KMS-11 (cell line): Measurements from ENCODE around the gene PTPN7.
"Not testable (repeated sequence)": the region's sequence is repeated elsewhere in the genome, so short reads cannot be mapped to it uniquely, and the experiment has no call there.

ENCODE experiments used
- H2AFZ ChIP-seq: fragments of 200-600 bp; sonication (generic); 2 replicates; pipeline ENCODE4 v1.6.1; 2016; ENCODE audit warnings: antibody characterized with exemption, mixed run types, low read depth
- H3K27ac ChIP-seq: fragments of 200-600 bp; sonication (generic); 2 replicates; pipeline ENCODE4 v1.6.1; 2016; ENCODE audit warnings: mild to moderate bottlenecking, mixed run types
- H3K27me3 ChIP-seq: fragments of 200-600 bp; sonication (generic); 2 replicates; pipeline ENCODE4 v1.6.1; 2017; ENCODE audit warnings: mild to moderate bottlenecking, low read depth, mixed run types, moderate library complexity; ENCODE audit not compliant: insufficient read depth
- H3K36me3 ChIP-seq: fragments of 200-600 bp; sonication (generic); 2 replicates; pipeline ENCODE4 v1.6.1; 2017; ENCODE audit warnings: mild to moderate bottlenecking, mixed run types; ENCODE audit not compliant: insufficient read depth
- H3K4me1 ChIP-seq: fragments of 200-600 bp; sonication (generic); 2 replicates; pipeline ENCODE4 v1.6.1; 2016; ENCODE audit warnings: mild to moderate bottlenecking, low read depth, mixed run types; ENCODE audit not compliant: poor library complexity, severe bottlenecking
- H3K4me2 ChIP-seq: fragments of 200-600 bp; sonication (generic); 2 replicates; pipeline ENCODE4 v1.7.0; 2016; ENCODE audit warnings: mild to moderate bottlenecking, mixed run types
- H3K4me3 ChIP-seq: fragments of 200-600 bp; sonication (generic); IDR thresholded peaks from 2 replicates; pipeline ENCODE4 v1.6.1; 2017; ENCODE audit warnings: low read depth, low read length, mixed read lengths; ENCODE audit not compliant: insufficient read depth
- H3K79me2 ChIP-seq: fragments of 200-600 bp; sonication (generic); 2 replicates; pipeline ENCODE4 v1.6.1; 2016; ENCODE audit warnings: low read depth, mixed run types; ENCODE audit not compliant: insufficient read depth
- H3K9ac ChIP-seq: fragments of 200-600 bp; sonication (generic); 2 replicates; pipeline ENCODE4 v1.6.1; 2016; ENCODE audit warnings: mild to moderate bottlenecking, mixed run types
- H4K20me1 ChIP-seq: fragments of 200-600 bp; sonication (generic); 2 replicates; pipeline ENCODE4 v1.6.1; 2016; ENCODE audit warnings: mild to moderate bottlenecking, mixed run types; ENCODE audit not compliant: insufficient read depth
- TF ChIP-seq, protein P1 (sequence below): fragments of 200-600 bp; sonication (generic); conservative IDR thresholded peaks from 2 replicates; pipeline ENCODE4 v1.6.1; 2017; ENCODE audit warnings: low read depth, mild to moderate bottlenecking, antibody characterized with exemption, low read length, moderate library complexity, mixed read lengths

PTPN7 gene

DNA sequence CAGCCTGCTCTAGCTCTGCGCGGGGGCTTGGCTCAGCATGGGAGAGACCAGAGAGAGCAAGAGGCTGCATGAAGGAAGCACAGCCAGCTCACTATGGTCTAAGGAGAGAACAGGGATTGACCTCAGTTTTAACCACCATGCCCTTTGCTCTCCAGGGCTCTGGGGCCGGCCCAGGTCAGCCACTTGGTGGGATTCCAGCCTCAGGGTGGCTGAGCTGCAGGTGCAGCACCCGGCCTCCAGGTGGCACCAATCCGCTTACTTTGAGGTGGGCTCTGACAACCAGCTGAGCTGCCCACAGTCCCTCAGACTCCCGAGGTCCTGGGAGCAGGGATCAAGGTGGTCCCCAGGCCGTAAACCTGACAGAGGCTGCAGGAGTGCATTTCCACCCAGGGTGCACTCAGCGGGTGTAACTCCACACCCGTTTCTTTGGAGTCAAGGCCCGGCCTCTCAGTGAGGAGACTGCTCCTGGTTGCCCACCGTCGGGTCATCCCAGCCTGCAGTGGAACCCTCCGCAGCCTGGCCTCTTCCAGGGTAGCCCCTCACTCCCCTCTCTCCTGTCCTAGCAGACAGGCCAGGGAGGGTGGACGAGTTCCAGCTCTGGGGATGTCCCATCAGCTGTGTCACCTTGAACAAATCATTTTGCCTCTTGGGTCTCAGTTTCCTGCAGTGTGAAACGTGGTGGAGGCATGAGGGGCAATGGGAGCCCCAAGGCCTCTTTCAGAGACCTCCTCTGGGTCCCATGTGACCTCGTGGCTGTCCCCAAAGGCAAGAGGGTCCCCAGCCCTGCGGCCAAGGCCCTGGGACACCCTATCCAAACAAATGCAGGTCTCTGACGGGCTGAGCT, 32.6 kb upstream of the PTPN7 start:
- Histone ChIP-seq H3K36me3 (no peaks in the 10 kb centered on the region), H3K79me2 (no peaks in the 10 kb centered on the region), H2AFZ (no peak overlapping the region), H3K4me3 (no peak overlapping the region), H3K4me2 (no peak overlapping the region), H4K20me1 (no peaks in the 10 kb centered on the region), H3K9ac (no peak overlapping the region), H3K4me1 (no peaks in the 10 kb centered on the region), H3K27me3 (peaks cover 73% of the 10 kb centered on the region), H3K27ac (no peak overlapping the region)
- TF ChIP-seq, protein P1, sequence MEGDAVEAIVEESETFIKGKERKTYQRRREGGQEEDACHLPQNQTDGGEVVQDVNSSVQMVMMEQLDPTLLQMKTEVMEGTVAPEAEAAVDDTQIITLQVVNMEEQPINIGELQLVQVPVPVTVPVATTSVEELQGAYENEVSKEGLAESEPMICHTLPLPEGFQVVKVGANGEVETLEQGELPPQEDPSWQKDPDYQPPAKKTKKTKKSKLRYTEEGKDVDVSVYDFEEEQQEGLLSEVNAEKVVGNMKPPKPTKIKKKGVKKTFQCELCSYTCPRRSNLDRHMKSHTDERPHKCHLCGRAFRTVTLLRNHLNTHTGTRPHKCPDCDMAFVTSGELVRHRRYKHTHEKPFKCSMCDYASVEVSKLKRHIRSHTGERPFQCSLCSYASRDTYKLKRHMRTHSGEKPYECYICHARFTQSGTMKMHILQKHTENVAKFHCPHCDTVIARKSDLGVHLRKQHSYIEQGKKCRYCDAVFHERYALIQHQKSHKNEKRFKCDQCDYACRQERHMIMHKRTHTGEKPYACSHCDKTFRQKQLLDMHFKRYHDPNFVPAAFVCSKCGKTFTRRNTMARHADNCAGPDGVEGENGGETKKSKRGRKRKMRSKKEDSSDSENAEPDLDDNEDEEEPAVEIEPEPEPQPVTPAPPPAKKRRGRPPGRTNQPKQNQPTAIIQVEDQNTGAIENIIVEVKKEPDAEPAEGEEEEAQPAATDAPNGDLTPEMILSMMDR, result peak; percentile 93

GRCh38 chr1:202191391-202191790, 31.0 kb upstream of the PTPN7 start:
- H2AFZ ChIP-seq, H3K4me1 ChIP-seq, H3K79me2 ChIP-seq, H3K27ac ChIP-seq, H3K36me3 ChIP-seq, H3K4me2 ChIP-seq, H3K9ac ChIP-seq, H4K20me1 ChIP-seq, H3K4me3 ChIP-seq: not testable (repeated sequence)
- peaks cover 74% of the 10 kb centered on the region for H3K27me3 ChIP-seq

- Histone ChIP-seq H3K27me3 (peaks cover 65% of the 10 kb centered on the region), H3K4me3 (no peak overlapping the region), H3K4me2 (no peak overlapping the region), H3K27ac (no peak overlapping the region), H3K36me3 (no peaks in the 10 kb centered on the region), H4K20me1 (no peaks in the 10 kb centered on the region), H3K9ac (no peak overlapping the region), H2AFZ (no peak overlapping the region), H3K79me2 (no peaks in the 10 kb centered on the region), H3K4me1 (no peaks in the 10 kb centered on the region)
- TF ChIP-seq, protein P1, result no peak
Measured at GRCh38 chr1:202189918-202190715, 29.7 kb upstream of the PTPN7 start.

- H2AFZ ChIP-seq, result 0 out of 2 replicates have a peak overlapping the region, but pooled peaks have one; percentile 13
- H4K20me1 ChIP-seq, result no peaks in the 10 kb centered on the region
- no peak overlapping the region for H3K4me3 ChIP-seq
- no peaks in the 10 kb centered on the region for H3K36me3 ChIP-seq
- H3K4me1 ChIP-seq, result peaks cover 4% of the 10 kb centered on the region
- TF ChIP-seq, protein P1, result peak; percentile 78
- no peaks in the 10 kb centered on the region for H3K79me2 ChIP-seq
- no peak overlapping the region for H3K9ac ChIP-seq
- H3K4me2 ChIP-seq, result no peak overlapping the region
- no peak overlapping the region for H3K27ac ChIP-seq
- H3K27me3 ChIP-seq, result peaks cover 59% of the 10 kb centered on the region
Measured at GRCh38 chr1:202189001-202189790, 28.8 kb upstream of the PTPN7 start.
